DMS79 (cell line): ENCODE measurements around the gene TNFRSF1A.
"Not testable (repeated sequence)": the region's sequence is repeated elsewhere in the genome, so short reads cannot be mapped to it uniquely, and the experiment has no call there.

ENCODE experiments used
- DNase-seq: peaks from one replicate; lab custom pipeline; 2025; lab: John Stamatoyannopoulos, UW

The TNFRSF1A gene

GRCh38 chr12:6302621-6303020, 39.3 kb downstream of the TNFRSF1A start:
- DNase-seq, result no peak

DNA sequence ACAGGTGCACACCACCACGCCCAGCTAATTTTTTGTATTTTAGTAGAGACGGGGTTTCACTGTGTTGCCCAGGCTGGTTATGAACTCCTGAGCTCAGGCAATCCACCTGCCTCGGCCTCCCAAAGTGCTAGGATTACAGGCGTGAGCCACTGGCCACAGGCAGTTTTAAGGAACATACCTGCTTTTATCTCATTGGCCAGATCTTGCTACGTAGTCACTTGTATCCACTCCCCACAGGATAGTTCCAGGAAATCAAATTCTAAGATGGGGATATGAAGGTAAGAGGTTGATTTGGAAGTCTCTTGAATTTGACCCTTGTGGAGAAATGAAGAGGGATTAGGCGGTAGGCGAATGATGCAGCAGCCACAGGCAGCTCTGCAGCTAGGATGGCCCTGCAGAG, 40.2 kb downstream of the TNFRSF1A start:
- no peak for DNase-seq

- no peak for DNase-seq
These were observed 44.7 kb downstream of the TNFRSF1A start for GRCh38 chr12:6297170-6297569.

GRCh38 chr12:6295094-6295811, 46.6 kb downstream of the TNFRSF1A start:
- DNase-seq, result no peak

- no peak for DNase-seq
These were observed 47.5 kb downstream of the TNFRSF1A start for GRCh38 chr12:6294156-6295093.

DNA sequence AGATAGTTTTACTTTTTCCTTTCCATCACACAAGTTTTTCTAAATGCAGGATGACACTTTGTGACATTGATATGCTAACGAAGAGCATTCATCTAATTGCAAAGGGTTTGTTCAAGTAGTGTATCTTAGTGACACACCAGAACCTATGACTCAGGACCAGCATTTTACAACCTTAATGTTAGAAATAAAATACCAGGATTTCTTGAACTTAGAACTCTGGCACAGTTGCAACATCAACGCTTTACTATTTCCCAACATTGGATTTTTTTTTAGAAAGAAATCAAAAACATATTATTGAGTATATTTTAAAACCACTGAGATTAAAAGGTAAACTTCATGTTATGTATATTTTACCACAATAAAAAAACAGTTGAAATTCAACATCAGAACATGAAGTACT, 49.3 kb downstream of the TNFRSF1A start:
- DNase-seq, result no peak

- not testable (repeated sequence) for DNase-seq
These were observed 52.0 kb downstream of the TNFRSF1A start for GRCh38 chr12:6289906-6290305.

DNA sequence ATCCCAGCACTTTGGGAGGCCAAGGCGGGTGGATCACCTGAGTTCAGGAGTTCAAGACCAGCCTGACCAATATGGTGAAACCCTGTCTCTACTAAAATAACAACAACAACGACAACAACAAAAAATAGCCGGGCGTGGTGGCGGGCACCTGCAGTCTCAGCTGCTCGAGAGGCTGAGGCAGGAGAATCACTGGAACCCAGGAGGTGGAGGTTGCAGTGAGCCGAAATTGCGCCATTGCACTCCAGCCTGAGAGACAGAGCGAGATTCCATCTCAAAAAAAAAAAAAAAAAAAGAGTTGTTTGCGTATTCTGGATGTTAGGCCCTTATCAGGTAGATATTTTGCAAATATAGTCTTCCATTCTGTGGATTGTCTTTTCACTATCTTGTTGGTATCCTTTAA, 52.8 kb downstream of the TNFRSF1A start:
- DNase-seq, result not testable (repeated sequence)

DNA sequence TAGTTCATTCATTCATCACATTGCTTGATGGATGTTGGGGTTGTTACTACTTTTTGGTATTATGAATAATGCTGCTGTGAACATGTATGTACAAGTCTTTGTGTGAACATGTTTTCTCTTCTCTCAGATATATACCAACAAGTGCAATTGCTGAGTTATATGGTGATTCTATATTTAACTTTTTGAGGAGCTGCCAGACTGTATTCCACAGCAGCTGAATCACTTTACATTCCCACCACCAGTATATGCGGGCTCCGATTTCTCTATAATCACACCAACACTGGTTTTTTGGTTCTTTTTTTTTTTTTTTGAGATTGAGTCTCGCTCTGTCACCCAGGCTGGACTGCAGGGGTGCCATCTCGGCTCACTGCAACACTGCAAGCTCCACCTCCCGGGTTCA, 53.6 kb downstream of the TNFRSF1A start:
- no peak for DNase-seq

DNA sequence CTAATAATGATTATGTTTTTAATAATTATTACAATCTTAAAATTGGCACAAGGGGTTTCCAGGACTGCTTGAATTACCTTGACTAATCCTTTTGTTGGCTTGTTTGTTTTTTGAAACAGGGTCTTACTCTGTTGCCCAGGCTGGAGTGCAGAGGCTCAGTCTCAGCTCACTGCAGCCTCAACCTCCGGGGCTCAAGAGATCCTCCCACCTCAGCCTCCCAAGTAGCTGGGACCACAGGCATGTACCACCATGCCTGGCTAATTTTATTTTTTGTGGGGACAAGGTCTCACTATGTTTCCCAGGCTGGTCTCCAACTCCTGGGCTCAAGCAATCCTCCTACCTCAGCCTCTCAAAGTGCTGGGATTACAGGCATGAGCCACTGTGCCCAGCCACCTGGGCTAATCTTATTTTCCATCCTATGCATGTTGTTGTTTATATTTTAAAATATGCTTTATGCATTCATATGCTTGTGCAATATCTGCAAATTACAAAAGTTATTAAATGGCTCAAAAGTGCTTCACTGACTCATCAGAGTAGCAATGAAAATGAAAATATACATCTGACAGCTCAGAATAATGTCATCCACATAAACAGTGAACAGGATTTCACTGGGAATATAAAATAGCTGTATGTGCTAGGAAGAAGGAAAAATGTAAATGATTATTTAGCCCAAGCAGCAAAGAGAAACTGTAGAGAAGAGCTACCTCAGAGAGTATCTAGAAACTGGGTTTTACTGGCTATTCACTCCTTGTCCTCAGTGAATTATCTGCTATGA, 56.2 kb downstream of the TNFRSF1A start:
- no peak for DNase-seq

GRCh38 chr12:6285063-6285477, 56.8 kb downstream of the TNFRSF1A start:
- peak; percentile 13 for DNase-seq

GRCh38 chr12:6284273-6284672, 57.6 kb downstream of the TNFRSF1A start:
- DNase-seq, result no peak

DNA sequence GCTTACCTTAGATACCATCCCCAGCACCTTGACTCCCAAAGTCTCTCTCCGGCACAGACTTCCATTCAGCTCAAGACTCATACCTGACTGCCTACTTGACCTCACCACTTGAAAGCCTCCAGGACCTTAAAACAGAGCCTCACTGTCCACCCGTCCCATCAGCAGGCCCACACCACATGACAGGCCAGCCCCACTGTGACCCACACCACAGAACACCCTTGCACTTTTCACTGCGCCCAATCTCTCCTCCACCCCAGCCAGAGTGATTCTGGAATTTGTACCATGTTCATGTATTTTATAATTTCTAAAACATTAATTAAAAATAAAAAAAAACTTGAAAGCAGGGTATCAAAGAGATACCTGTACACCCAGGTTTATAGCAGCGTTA, 59.4 kb downstream of the TNFRSF1A start:
- DNase-seq, result no peak

DNA sequence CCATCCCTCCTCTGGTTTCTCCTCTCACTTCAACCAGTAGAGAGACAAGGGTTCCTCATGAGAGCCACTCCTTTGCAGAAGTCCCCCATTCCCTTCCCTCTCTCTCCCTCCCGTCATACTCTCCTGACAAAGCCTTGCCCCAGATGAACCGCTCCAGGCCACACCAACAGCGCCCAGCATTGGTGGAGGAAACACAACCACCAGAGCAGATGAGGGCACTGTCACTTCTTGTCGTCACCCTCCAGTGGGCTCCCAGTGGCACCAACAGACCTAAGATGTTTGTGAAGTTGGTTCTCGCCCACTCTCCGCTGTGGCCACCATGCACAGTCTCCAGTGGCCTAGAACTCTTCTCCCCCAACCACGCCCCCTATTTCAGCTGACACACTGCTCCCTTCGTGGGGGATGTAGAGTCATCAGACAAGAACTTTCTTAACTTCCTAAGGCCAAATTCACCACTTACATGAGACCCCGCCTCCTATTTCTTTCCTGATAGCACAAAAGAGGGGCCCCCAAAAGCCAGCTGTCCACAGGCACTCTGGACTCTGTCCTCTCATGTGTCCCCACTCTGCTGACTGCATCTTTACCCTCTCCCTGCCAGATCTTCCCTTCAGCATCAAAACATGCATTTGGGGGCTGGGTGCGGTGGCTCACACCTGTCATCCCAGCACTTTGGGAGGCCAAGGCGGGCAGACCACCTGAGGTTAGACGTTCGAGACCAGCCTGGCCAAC, 60.6 kb downstream of the TNFRSF1A start:
- DNase-seq, result no peak

DNA sequence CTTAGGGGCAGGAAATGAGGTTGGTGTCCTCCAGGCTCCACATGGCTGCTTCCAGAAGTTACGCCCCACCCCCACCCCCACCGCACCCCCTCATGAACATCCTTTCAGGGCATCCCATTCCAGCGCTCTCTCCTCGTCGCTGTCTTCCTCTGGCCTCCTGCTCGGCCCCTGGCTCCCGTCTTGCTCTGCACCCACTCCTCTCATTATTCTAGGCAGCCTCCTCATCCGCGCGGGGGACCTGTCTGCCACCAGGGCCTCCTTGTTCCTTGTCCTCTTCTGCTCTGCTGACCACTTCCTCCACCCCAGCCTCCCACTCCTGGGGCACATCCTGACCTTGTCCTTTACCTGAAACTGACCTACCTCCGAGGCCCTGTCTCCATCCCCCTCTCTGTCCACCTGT, 61.2 kb downstream of the TNFRSF1A start:
- DNase-seq, result no peak

DNA sequence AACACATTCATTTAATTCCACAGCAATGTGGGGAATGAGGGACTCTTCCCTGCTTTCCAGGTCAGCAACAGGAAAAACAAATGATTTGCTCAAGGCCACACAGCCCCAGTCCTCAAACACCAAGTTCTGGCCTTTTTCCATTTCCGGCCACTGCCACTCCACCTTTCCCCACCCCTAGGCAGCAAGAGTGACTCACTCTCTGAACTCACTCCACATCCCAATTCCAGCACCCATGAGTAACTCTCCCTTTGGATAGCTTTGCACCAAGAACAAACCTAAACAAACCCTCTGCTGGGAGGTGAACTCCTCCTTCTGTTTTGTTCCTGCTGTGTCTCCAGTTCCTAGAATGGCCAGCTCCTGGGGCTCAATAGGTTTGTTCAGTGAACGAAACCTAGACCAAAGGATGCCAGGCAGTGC, 61.8 kb downstream of the TNFRSF1A start:
- no peak for DNase-seq

DNA sequence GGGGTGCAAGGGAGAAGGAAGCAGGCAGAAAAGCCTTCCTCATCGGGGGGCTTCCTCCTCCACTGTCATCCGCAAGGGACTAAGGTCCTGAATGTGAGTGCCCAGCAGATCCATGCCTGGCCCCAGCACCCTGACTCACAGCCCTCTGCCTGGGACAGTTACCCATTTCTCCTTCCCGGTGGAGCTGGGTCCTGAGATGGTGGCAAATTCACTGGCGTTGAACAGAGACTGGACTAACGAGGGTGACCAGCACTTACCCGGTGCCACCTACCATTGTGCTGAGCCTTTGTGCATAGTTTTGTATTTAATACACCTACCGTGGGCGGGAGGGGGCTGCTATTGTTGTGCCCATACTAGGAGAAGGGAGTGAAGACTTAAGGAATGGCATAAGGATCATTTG, 62.2 kb downstream of the TNFRSF1A start:
- no peak for DNase-seq

DNA sequence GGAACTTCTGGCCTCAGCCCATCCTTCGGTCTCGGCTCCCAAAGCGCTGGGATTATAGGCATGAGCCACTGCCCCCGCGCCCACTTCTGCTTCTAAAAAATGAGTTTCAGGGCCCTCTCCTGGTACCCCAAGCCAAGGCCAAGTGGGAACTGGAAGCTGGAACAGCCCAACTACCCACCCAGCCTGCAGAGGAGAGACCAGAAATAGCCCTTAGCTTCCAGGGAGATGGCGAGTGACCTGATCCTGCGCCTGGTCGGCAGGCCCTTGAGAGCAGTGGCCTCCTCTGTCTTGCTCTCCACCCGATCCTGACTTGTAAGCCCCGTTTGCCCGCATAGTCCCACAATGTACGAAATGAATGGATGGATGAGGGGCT, 62.6 kb downstream of the TNFRSF1A start:
- DNase-seq, result no peak
